Stimulated activated CD4-positive, alpha-beta T cell treated with anti-CD3 and anti-CD28 coated beads, Interleukin-4, amount 100 ng/mL, for 24 hours (primary cell): Measurements from ENCODE around the gene GSK3B.
"Not testable (repeated sequence)": the region's sequence is repeated elsewhere in the genome, so short reads cannot be mapped to it uniquely, and the experiment has no call there.

ENCODE experiments used
- DNase-seq: peaks from one replicate; pipeline ENCODE4 v3.0.0-alpha.2; 2020

The GSK3B gene

GRCh38 chr3:119927190-119927589 is 167.1 kb downstream of the GSK3B start:
- no peak for DNase-seq

DNA sequence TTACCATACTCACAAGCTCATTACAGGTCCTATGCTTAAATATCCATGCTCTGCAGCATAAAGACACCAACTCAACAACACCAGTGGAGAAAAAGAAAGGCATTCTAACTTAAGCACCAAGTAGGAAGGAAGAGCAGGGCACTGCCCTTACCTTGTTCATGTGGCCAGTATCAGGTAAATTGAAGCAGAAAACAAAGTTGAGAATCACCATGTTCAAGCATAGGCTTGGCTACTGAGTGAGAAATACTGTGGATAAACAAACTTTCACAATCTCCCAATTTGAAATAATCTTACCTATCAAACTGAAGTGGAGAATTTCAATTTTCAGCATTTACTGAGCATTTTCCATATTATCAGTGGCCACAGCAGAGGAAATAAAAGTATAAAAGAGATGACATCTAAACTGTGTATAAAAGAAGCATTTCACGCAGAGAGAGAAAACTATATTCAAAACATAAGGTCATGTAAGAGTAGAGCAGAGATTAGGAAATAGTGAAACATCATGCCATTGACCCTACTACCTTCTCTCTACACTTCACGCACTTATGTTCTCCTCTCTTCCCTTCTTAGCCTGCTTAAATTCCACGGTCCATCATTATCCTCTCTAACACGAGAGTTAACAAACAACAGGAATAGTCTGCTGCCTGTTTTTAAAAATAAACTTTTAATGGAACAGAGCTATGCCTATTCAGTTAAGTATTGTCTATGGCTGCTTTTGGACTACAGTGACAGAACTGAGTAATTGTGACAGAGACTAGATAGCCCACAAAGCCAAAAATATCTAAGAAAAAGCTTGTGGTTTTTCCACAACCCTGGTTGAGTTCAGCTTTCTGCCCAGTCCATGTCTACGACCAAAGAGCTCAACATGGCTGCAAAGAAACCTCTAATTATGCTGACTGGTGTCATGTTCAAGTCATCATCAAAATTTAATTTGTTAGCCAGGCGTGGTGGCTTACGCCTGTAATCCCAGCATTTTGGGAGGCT is 169.8 kb downstream of the GSK3B start:
- DNase-seq = no peak

DNA sequence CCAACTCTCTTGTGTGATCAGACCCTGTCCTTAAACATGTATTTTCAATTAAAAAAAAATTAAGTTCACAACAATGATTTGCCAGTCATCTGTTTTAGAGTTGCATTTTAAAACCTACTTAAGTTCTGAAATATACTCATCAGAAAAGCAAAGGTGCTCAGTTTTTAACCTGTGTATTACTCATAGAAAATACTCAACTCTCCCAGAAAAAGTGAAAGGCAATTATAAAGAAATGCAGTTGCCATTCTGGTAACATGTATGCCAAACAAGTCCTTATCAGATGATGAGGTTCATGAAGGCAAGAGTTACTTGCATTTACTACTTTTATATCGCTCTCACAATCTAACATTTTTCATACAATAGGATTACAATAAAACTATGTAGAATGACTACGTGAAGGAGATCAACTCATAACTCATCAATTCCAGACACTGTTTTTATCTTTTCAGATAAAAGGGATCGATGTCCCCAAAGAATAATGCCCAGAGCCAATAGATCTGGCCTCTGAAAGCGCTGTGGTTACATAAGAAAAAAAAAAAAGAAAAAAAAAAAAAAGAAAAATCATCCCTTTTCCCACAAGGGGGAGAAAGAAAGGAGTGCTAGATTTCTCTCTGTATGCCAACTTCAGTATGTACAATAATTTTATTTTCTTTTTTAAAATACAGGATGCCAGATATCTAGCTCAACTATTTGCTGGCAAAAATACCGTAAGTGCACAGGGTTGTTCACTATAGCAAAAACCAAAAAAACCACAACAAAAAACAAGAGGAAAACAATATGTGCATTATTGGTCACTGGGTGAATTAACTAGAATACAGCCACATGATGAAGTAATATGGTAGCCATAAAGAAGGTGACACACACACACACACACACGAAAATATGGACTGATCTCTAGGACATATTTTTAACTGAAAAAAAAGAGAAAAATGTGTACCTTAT is 175.0 kb downstream of the GSK3B start:
- no peak for DNase-seq

- no peak for DNase-seq
These were observed 181.2 kb downstream of the GSK3B start for GRCh38 chr3:119913021-119913420.

DNA sequence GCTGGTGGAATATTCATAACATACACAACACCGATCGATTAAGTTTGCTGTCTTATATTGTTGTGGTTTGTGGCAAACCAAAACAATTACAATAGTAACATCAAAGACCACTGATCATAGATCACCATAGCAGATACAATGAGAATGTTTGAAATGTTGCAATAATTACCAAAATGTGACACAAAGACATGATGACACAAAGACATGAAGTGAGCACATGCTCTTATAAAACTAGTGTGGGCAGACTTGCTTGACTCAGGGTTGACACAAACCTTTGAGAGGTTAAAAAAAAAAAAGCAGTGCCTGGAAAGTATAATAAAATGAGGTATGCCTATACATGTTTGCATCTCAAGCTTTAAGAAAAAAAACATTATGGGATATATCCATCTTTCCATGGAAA is 182.0 kb downstream of the GSK3B start:
- no peak for DNase-seq

GRCh38 chr3:119911748-119912147 is 182.5 kb downstream of the GSK3B start:
- peak; percentile 9 for DNase-seq

DNA sequence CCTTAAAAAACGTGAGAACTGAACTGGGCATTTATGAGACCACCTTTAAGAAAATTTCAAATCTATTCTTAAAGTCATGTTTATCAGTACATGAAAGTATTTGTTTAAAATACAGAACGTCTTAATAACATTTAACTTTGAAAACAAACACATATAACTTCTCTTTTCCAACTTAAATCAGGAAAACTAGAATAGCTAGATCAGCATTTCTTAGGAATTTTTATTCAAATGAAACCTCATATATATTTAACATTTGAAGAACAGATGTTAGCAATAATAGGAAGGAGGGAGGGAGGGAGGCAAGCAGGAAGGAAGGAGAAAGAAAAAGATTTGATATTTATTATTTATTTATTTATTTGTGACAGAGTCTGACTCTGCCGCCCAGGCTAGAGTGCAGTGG is 192.2 kb downstream of the GSK3B start:
- DNase-seq = no peak

DNA sequence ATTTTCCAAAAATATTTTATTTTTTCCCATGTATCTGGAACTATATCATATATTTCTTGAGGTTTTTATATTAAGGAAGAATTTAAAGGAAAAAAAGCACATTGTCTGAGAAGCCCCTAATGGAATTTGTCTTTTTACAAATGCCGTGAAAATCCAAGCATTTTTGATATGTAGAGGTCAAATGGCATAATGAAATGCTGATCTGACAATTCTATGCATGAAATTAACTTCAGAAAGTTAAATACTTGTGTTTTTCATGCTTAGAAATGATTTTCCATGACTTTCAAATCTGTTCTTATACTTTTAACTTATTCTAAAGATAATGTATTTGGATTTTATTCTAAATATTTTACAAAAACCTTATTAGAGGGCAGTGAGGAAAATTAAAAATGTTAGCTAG is 193.1 kb downstream of the GSK3B start:
- DNase-seq = no peak

DNA sequence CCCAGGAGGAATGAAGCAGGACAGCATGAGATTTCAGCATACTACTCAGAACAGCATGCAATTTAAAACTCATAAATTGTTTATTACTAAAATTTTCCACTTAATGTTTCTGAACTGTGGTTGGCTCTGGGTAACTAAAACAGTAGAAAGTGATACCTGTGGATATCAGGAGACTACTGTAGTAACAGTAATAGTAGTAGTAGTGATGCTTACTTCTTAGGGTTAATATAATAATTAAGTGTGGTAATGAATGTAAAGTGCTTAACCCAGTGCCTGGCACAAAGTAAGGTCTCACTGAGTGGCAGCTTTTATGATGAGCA is 195.1 kb downstream of the GSK3B start:
- DNase-seq = no peak

- no peak for DNase-seq
These were observed 195.6 kb downstream of the GSK3B start for GRCh38 chr3:119898478-119899191.

GRCh38 chr3:119894195-119894594 is 200.1 kb downstream of the GSK3B start:
- DNase-seq = no peak

GRCh38 chr3:119893769-119894168 is 200.5 kb downstream of the GSK3B start:
- no peak for DNase-seq

- DNase-seq = peak; percentile 55
These were observed 202.1 kb downstream of the GSK3B start for GRCh38 chr3:119891944-119892721.

DNA sequence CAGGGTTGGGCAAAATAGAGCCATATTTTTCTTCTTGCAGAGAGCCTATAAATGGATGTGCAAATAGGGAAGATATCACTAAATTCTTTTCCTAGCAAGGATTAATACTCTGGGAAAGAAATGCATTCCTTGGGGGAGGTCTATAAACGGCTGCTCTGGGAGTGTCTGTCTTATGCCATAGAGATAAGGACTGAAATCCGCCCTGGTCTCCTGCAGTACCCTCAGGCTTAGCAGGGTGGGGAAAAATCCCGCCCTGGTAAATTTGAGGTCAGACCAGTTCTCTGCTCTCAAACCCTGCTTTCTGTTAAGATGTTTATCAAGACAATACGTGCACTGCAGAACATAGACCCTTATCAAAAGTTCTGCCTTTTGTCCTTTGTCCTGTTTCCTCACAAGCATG is 205.6 kb downstream of the GSK3B start:
- not testable (repeated sequence) for DNase-seq

DNA sequence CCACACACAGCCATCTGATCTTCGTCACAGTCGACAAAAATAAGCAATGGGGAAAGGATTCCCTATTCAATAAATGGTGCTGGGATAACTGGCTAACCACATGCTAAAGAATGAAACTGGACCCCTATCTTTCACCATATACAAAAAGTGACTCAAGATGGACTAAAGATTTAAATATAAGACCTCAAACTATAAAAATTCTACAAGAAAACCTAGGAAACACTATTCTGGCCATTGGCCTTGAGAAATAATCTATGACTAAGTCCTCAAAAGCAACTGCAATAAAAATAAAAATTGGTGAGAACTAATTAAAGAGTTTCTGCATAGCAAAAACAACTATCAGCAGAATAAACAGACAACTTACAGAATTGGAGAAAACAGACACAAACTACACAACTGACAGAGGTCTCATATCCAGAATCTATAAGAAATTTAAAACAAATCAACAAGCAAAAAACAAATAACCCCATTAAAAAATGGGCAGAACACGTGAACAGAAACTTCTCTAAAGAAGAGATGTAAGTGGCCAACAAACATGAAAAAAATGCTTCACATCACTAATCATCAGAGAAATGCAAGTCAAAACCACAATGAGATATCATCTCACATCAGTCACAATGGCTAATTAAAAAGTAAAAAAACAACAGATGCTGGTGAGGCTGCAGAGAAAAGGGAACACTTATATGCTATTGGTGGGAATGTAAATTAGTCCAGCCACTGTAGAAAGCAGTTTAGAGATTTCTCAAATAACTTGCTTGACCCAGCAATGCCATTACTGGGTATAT is 208.3 kb downstream of the GSK3B start:
- no peak for DNase-seq

DNA sequence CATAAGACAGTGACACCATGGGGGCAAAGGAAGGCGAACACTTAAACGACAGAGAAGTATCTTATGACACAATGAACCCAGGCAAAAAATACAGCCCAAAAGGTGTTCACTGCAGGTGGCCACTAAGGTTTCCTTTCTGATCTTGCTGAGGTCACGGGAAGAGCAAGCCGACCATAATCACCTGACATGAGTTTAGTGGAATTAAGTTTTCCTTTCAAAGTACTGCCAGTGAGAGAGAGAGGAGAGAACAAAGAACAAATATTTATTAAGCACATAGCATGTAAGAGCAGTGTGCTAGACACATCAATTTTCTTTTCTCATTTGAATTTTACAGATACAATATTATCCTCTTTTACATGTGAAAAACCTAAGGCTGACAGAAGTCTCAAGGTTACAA is 210.1 kb downstream of the GSK3B start:
- DNase-seq = no peak

GRCh38 chr3:119883461-119884160 is 210.6 kb downstream of the GSK3B start:
- DNase-seq = no peak

- no peak for DNase-seq
These were observed 213.3 kb downstream of the GSK3B start for GRCh38 chr3:119880966-119881365.

GRCh38 chr3:119873646-119874045 is 220.6 kb downstream of the GSK3B start:
- no peak for DNase-seq

DNA sequence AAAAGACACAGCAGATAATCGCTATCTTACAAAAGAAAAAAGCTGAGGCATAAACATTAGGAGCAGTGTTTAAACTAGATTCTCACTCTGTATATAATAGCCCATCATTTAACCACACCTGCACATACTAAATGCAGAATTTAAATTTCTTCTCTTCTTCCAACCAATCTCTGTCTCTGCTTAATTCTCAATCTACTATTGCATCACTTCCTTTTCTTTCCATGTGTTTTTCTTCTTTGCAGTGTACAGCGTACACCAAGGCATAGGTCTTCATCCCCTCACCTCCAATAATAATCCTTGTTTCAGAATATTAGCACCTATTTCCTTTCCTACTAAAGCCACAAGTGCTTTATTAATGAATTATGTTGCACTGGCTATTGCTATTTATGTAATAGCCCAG is 221.5 kb downstream of the GSK3B start:
- no peak for DNase-seq

DNA sequence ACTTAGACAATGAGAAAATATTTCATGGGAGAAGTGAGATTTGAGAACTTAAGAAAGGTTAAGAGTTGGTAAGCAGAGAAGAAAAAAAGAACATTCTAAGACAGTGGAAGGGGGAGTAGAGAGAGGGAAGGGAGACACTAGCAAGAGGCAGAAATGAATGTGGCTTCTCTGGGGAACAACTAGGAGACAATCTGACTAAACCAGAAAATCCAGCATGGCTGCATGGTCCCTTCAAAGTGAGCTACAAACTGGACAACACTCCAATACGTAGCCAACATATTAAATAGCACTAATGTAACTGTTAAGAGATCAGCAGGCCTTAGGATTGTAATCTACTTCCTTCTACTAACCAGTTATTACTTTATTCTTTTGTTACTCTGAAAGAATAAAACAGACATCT is 222.7 kb downstream of the GSK3B start:
- no peak for DNase-seq
